Neutrophil (primary cell): ENCODE measurements around the gene KIF26B.

ENCODE experiments used
- H3K27ac ChIP-seq: fragments of 200-600 bp; sonication (generic); 2 replicates; pipeline ENCODE4 v1.5.1; 2016; ENCODE audit warnings: mild to moderate bottlenecking, moderate library complexity
- H3K27me3 ChIP-seq: fragments of 200-600 bp; sonication (generic); 2 replicates; pipeline ENCODE4 v1.6.0; 2016; ENCODE audit warnings: mild to moderate bottlenecking
- H3K36me3 ChIP-seq: fragments of 200-600 bp; sonication (generic); 2 replicates; pipeline ENCODE4 v1.5.1; 2017
- H3K4me1 ChIP-seq, 2 experiments: fragments of 200-600 bp in 1 of 2; sonication (generic) in 1 of 2; 1 replicate in 1 of 2; 2 replicates in 1 of 2; pipeline versions ENCODE4 v1.5.1 to v1.6.1; 2013 to 2016; ENCODE audit warnings: low read depth in 1 of 2, low read length in 1 of 2, mild to moderate bottlenecking in 1 of 2, moderate library complexity in 1 of 2; ENCODE audit not compliant: control insufficient read depth in 1 of 2, insufficient read depth in 1 of 2
- H3K4me3 ChIP-seq, 2 experiments: fragments of 200-600 bp in 1 of 2; sonication (generic) in 1 of 2; 1 replicate in 1 of 2; 2 replicates in 1 of 2; pipeline ENCODE4 v1.5.1; 2013 to 2016; ENCODE audit warnings: low read depth in 1 of 2, low read length in 1 of 2, mild to moderate bottlenecking in 1 of 2, moderate library complexity in 1 of 2
- H3K9me3 ChIP-seq: fragments of 200-600 bp; sonication (generic); 2 replicates; pipeline ENCODE4 v1.5.1; 2016
- CTCF ChIP-seq: fragments of 200-600 bp; sonication (generic); IDR thresholded peaks from 2 replicates; pipeline ENCODE4 v1.5.1; 2016; ENCODE audit warnings: antibody characterized with exemption

Gene KIF26B

GRCh38 chr1:245742896-245743295, 588.1 kb downstream of the KIF26B start:
- Histone ChIP-seq H3K27ac (no peak overlapping the region), H3K36me3 (no peaks in the 10 kb centered on the region), H3K9me3 (no peaks in the 10 kb centered on the region), H3K4me3 (no peak overlapping the region), H3K4me1 (no peaks in the 10 kb centered on the region), H3K27me3 (no peaks in the 10 kb centered on the region)
- TF ChIP-seq CTCF = no peak

DNA sequence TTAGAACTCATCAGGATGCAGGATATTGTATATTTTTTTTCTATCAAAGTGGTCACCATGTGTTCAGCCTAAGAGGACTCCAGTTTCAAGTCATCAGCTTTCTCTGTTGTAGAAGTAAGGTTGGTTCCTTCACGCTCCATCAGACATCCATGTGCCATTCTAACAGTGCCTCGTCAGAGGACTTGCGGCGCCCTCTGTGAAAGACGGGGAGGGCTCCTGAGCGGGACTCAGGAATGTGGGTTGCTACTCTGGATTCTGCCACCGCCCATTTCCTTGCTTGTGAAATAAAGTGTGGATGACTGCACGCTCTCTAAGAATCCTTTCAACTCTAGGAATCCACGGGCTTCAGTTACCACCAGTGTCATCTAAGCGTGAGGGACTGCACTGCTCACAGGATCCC, 593.5 kb downstream of the KIF26B start:
- no peak for TF ChIP-seq CTCF
- Histone ChIP-seq H3K36me3 (no peaks in the 10 kb centered on the region), H3K9me3 (no peaks in the 10 kb centered on the region), H3K27ac (no peak overlapping the region), H3K4me3 (no peak overlapping the region), H3K4me1 (no peaks in the 10 kb centered on the region), H3K27me3 (no peaks in the 10 kb centered on the region)

DNA sequence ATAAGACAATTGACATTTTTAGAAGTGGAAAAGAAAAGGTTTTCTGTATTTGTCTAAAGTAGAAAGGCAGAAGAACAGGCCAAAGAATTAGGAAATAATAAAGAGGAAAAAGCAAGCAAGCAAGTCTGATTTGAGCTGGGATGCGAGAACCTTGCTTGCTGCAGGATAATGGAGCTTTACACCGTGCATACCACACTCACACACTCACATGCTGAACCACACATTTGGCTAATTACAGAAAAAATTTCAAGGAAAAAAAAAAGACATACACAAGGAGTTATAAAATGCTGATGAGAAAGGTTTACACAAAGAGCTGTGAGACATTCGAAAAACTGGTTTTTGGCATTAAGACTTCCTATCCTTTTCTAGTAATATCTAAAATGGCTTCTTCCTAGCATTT, 593.9 kb downstream of the KIF26B start:
- Histone ChIP-seq H3K9me3 (no peaks in the 10 kb centered on the region), H3K27ac (no peak overlapping the region), H3K36me3 (no peaks in the 10 kb centered on the region), H3K4me1 (no peaks in the 10 kb centered on the region), H3K27me3 (no peaks in the 10 kb centered on the region), H3K4me3 (no peak overlapping the region)
- TF ChIP-seq CTCF = no peak

GRCh38 chr1:245749053-245749452, 594.3 kb downstream of the KIF26B start:
- Histone ChIP-seq H3K9me3 (no peaks in the 10 kb centered on the region), H3K4me1 (no peaks in the 10 kb centered on the region), H3K4me3 (no peak overlapping the region), H3K36me3 (no peaks in the 10 kb centered on the region), H3K27me3 (no peaks in the 10 kb centered on the region), H3K27ac (no peak overlapping the region)
- TF ChIP-seq CTCF = no peak

DNA sequence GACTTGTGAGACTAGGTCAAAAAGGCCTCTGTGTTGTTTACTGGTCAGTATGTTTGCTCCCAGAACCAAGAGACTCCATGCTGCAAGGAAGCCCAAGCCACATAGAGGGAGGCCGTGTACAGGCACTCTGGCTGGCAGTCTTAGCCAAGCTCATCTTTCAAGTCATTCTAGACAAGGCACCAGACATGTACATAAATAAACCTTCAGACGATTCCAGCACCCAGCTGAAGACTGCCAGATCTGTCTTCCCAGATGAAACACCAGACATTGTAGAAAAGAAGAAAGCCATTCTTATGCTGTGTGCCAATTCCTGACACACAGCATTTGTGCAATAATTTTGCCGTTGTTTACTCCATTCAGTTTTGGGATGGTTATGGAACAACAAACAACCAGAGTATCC, 595.5 kb downstream of the KIF26B start:
- H3K36me3 ChIP-seq = no peaks in the 10 kb centered on the region
- H3K9me3 ChIP-seq = no peaks in the 10 kb centered on the region
- no peak overlapping the region for H3K4me3 ChIP-seq
- H3K27me3 ChIP-seq = no peaks in the 10 kb centered on the region
- no peaks in the 10 kb centered on the region for H3K4me1 ChIP-seq
- no peak overlapping the region for H3K27ac ChIP-seq
- TF ChIP-seq CTCF = no peak

DNA sequence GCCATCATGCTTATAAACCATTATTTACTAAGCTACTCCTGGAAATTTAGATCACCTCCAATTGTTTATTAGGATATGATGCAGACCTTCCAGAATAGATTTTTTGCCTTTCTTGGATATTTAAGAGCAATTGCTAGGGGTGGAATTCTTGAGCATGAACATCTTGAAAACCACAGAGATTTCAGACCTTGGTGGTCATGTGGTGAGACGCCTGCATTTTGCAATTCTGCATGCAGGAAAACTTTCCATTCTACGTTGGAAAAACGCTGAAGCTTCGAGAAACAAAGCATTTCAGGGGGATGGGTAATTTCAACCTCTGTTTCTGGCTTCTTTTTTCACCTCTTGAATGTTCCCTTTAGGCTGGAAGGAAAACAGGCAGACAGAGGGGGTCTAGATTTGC, 596.3 kb downstream of the KIF26B start:
- H3K9me3 ChIP-seq = no peaks in the 10 kb centered on the region
- H3K4me3 ChIP-seq = no peak overlapping the region
- TF ChIP-seq CTCF = no peak
- no peak overlapping the region for H3K27ac ChIP-seq
- H3K36me3 ChIP-seq = no peaks in the 10 kb centered on the region
- no peaks in the 10 kb centered on the region for H3K4me1 ChIP-seq
- H3K27me3 ChIP-seq = no peaks in the 10 kb centered on the region
